Upper lobe of right lung (tissue), 1 donor: ENCODE results near the gene EGFL7. TPM values are rescaled to one million over a fixed set of nuclear protein-coding genes. Genes with fewer than 3 reads are reported as not detected.

Experiments
- ATAC-seq: fragments of 200-7000 bp; cut with Tn5 transposase; one replicate; pipeline ENCODE4 v1.9.1; 2020; ENCODE audit warnings: mild to moderate bottlenecking, moderate library complexity
- DNase-seq: peaks from one replicate; pipeline ENCODE4 v3.0.0-alpha.2; 2020
- H3K27ac ChIP-seq: fragments of 200-600 bp; one replicate; pipeline ENCODE4 v1.8.0; 2022
- H3K27me3 ChIP-seq: fragments of 200-600 bp; one replicate; pipeline ENCODE4 v1.8.0; 2022; ENCODE audit warnings: mild to moderate bottlenecking
- H3K36me3 ChIP-seq: fragments of 200-600 bp; one replicate; pipeline ENCODE4 v1.8.0; 2022
- H3K4me1 ChIP-seq: fragments of 200-600 bp; one replicate; pipeline ENCODE4 v1.8.0; 2022
- H3K4me3 ChIP-seq: fragments of 200-600 bp; one replicate; pipeline ENCODE4 v1.8.0; 2022; ENCODE audit warnings: mild to moderate bottlenecking
- H3K9me3 ChIP-seq: fragments of 200-600 bp; one replicate; pipeline ENCODE4 v1.8.0; 2022
- CTCF ChIP-seq: fragments of 200-600 bp; IDR thresholded peaks from one replicate; pipeline ENCODE4 v1.8.0; 2022; ENCODE audit warnings: antibody characterized with exemption
- intact Hi-C: fragments of 100-400 bp; cut with DNase I; formaldehyde crosslinking; loops from one replicate; pipeline ENCODE4 v1.11.0; 2022
- total RNA-seq: library from RNA; stranded (reverse); fragmentation: NEBNext Ultra II Directional; extraction: Animal tissue kit (Norgen Biotek cat#: 25700); gene quantifications from one replicate; pipeline ENCODE4 v1.2.1, GENCODE V29; 2021
- donor health status: DM: no; HTN: yes; CAD: no; lungs with severe emphysema.

The EGFL7 gene
- total RNA-seq, 1 donor from 2014 or later = 302 TPM

GRCh38 chr9:136620441-136621018, 42.2 kb upstream of the EGFL7 start:
- H3K36me3 ChIP-seq = no peaks in the 10 kb centered on the region
- no peak for TF ChIP-seq CTCF
- H3K27ac ChIP-seq = peak overlapping the region; percentile 77
- H3K27me3 ChIP-seq = no peaks in the 10 kb centered on the region
- no peak for ATAC-seq
- H3K9me3 ChIP-seq = no peaks in the 10 kb centered on the region
- H3K4me1 ChIP-seq = peaks cover 48% of the 10 kb centered on the region
- H3K4me3 ChIP-seq = no peak overlapping the region
- no peak for DNase-seq
- intact Hi-C loops = loop anchor here (10.0 kb wide), 1 partner anchor 76 kb away; the partner anchor contains the start of gene NOTCH1

- no peak overlapping the region for H3K4me3 ChIP-seq
- no peaks in the 10 kb centered on the region for H3K36me3 ChIP-seq
- intact Hi-C loops = loop anchor here (10.0 kb wide), 1 partner anchor 76 kb away; the partner anchor contains the start of gene NOTCH1
- no peaks in the 10 kb centered on the region for H3K9me3 ChIP-seq
- no peak for TF ChIP-seq CTCF
- H3K4me1 ChIP-seq = peaks cover 49% of the 10 kb centered on the region
- no peak overlapping the region for H3K27ac ChIP-seq
- DNase-seq (no peak), ATAC-seq (no peak)
- H3K27me3 ChIP-seq = no peaks in the 10 kb centered on the region
Observed at GRCh38 chr9:136621019-136621733, 41.5 kb upstream of the EGFL7 start.

- Histone ChIP-seq H3K4me3 (no peak overlapping the region), H3K9me3 (no peaks in the 10 kb centered on the region), H3K27ac (no peak overlapping the region), H3K36me3 (no peaks in the 10 kb centered on the region), H3K27me3 (no peaks in the 10 kb centered on the region), H3K4me1 (peaks cover 53% of the 10 kb centered on the region)
- DNase-seq = no peak
- no peak for TF ChIP-seq CTCF
- no peak for ATAC-seq
- intact Hi-C loops = loop anchor here (10.0 kb wide), 1 partner anchor 77 kb away; the partner anchor contains the start of gene NOTCH1
Observed at GRCh38 chr9:136621734-136622093, 41.0 kb upstream of the EGFL7 start.

GRCh38 chr9:136622538-136622948, 40.2 kb upstream of the EGFL7 start:
- H3K27me3 ChIP-seq = no peaks in the 10 kb centered on the region
- ATAC-seq (no peak), DNase-seq (no peak)
- H3K4me1 ChIP-seq = peaks cover 58% of the 10 kb centered on the region
- H3K36me3 ChIP-seq = no peaks in the 10 kb centered on the region
- H3K9me3 ChIP-seq = no peaks in the 10 kb centered on the region
- intact Hi-C loops = loop anchor here (10.0 kb wide), 1 partner anchor 78 kb away; the partner anchor contains the start of gene NOTCH1
- H3K27ac ChIP-seq = no peak overlapping the region
- no peak for TF ChIP-seq CTCF
- no peak overlapping the region for H3K4me3 ChIP-seq

- Histone ChIP-seq H3K27ac (no peak overlapping the region), H3K4me3 (no peak overlapping the region), H3K27me3 (no peaks in the 10 kb centered on the region), H3K9me3 (no peaks in the 10 kb centered on the region), H3K4me1 (peaks cover 60% of the 10 kb centered on the region), H3K36me3 (no peaks in the 10 kb centered on the region)
- intact Hi-C loops = loop anchor here (10.0 kb wide), 1 partner anchor 78 kb away; the partner anchor contains the start of gene NOTCH1
- no peak for TF ChIP-seq CTCF
- no peak for ATAC-seq
- DNase-seq = no peak
Observed at GRCh38 chr9:136623016-136623841, 39.5 kb upstream of the EGFL7 start.
